Esophagus squamous epithelium (tissue), 5 donors: ENCODE data around the gene PALM. TPM values are rescaled to one million over a fixed set of nuclear protein-coding genes. Genes with fewer than 3 reads are reported as not detected.
A peak's percentile ranks its signal among the peaks of the same experiment; 100 is the strongest.

Source experiments
- DNase-seq: peaks from one replicate; lab custom pipeline; 2025; lab: John Stamatoyannopoulos, UW
- H3K27ac ChIP-seq, 4 donors: fragments of 200-600 bp; sonication (generic); one replicate each; pipeline ENCODE4 v1.5.1; 2016 to 2019; ENCODE audit warnings: mild to moderate bottlenecking in 1 of 4
- H3K27me3 ChIP-seq, 4 donors: fragments of 200-600 bp; sonication (generic); 1 replicate in 3 of 4; 2 replicates in 1 of 4; pipeline versions ENCODE4 v1.5.1 to v1.6.0; 2017 to 2021; ENCODE audit warnings: antibody characterized with exemption in 1 of 4
- H3K36me3 ChIP-seq, 3 donors: fragments of 200-600 bp; sonication (generic); one replicate each; pipeline ENCODE4 v1.5.1; 2016 to 2019
- H3K4me1 ChIP-seq, 3 donors: fragments of 200-600 bp; sonication (generic); one replicate each; pipeline ENCODE4 v1.5.1; 2017 to 2019
- H3K4me3 ChIP-seq, 4 donors: fragments of 200-600 bp; sonication (generic); 1 replicate in 3 of 4; 2 replicates in 1 of 4; pipeline ENCODE4 v1.5.1; 2016 to 2019; ENCODE audit warnings: mild to moderate bottlenecking in 2 of 4, moderate library complexity in 1 of 4
- H3K9me3 ChIP-seq, 3 donors: fragments of 200-600 bp; sonication (generic); one replicate each; pipeline ENCODE4 v1.5.1; 2016 to 2019
- CTCF ChIP-seq, 6 experiments: fragments of 450-650 bp in 4 of 6; fragments of 200-600 bp in 2 of 6; sonication (generic) in 2 of 6; IDR thresholded peaks; one replicate each; pipeline ENCODE4 v1.5.1; 2016 to 2019; ENCODE audit warnings: antibody characterized with exemption in 6 of 6, mild to moderate bottlenecking in 4 of 6, moderate library complexity in 4 of 6
- POLR2A ChIP-seq, 4 donors: fragments of 450-650 bp; IDR thresholded peaks; one replicate each; pipeline ENCODE4 v1.6.1; 2017; ENCODE audit warnings: antibody characterized with exemption in 4 of 4, mild to moderate bottlenecking in 4 of 4, moderate library complexity in 3 of 4
- WGBS, 2 donors: methylation state at CpG; one replicate each; pipeline ENCODE4 v1.1.5; 2018; 5-methylcytosine and 5-hydroxymethylcytosine counted together
- intact Hi-C: fragments of 100-400 bp; cut with DNase I; formaldehyde crosslinking; loops from one replicate; pipeline ENCODE4 v1.15.0; 2022
- total RNA-seq, 4 donors: library from RNA; depleted of rRNA; stranded (reverse); fragments of >200 nt; gene quantifications; one replicate each; pipeline ENCODE4 v1.1.0, GENCODE V29; 2016
- donor health status: DM: yes; HTN: yes; CAD: no.

The PALM gene
- total RNA-seq, 4 donors from 2014 or later: 2.6 to 19.3 (median 6.5) TPM

- DNase-seq: no peak
- Histone ChIP-seq H3K27ac (peak overlapping the region; percentile 68 to 87 (median 81)), H3K9me3 (no peaks in the 10 kb centered on the region), H3K27me3 (peaks cover 0 to 8% (median 0%) of the 10 kb centered on the region in 4 donors), H3K4me1 (peaks cover 15 to 44% (median 19%) of the 10 kb centered on the region in 3 donors), H3K36me3 (no peaks in the 10 kb centered on the region), H3K4me3 (peak overlapping the region in 3 of 4 donors; percentile 3 to 37 (median 13))
- whole genome bisulfite sequencing, 2 donors: 31 to 45% methylated on average over 22 to 23 of the region's 36 CpGs
- TF ChIP-seq POLR2A (IDR thresholded peaks at IDR 0.05) (no peak), CTCF (IDR thresholded peaks at IDR 0.05) (peak in 1 of 6 experiments; percentile 4)
- intact Hi-C loops: loop anchor here (10.0 kb wide), 1 partner anchor 76 kb away; the partner anchor contains the start of genes CFD and ELANE
Measured at GRCh38 chr19:778910-779653, 70.3 kb downstream of the PALM start.

DNA sequence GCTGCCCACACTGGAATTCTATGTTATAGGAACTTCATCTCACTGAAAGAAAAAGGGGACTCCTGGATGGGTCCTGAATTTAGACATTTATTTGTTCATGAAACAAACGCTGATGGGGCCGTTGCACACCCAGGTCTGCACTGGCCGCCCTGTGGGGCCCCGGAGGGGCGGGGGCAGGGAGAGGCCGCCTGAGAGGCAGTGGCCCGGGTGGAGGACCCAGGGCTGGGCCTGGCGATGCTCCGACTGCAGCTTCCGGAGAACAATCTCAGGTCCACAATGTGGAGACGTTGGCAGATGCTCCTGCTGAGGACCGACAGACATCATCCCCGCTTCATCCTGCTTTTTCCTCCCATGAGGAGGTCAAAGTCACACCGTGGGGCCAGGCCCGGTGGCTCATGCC lies 72.2 kb downstream of the PALM start:
- Histone ChIP-seq H3K27me3 (peaks cover 0 to 8% (median 0%) of the 10 kb centered on the region in 4 donors), H3K4me1 (peaks cover 15 to 53% (median 20%) of the 10 kb centered on the region in 3 donors), H3K27ac (no peak overlapping the region), H3K4me3 (no peak overlapping the region), H3K36me3 (no peaks in the 10 kb centered on the region), H3K9me3 (no peaks in the 10 kb centered on the region)
- intact Hi-C loops: no loop called here
- WGBS, 2 donors: 100% methylated on average over 1 of the region's 15 CpGs; no CpG with 5 or more reads in 1 of the 2 donors
- no peak for TF ChIP-seq POLR2A (IDR thresholded peaks at IDR 0.05)
- no peak for TF ChIP-seq CTCF (IDR thresholded peaks at IDR 0.05)
- DNase-seq: no peak

GRCh38 chr19:781800-782184 lies 73.1 kb downstream of the PALM start:
- Histone ChIP-seq H3K36me3 (no peaks in the 10 kb centered on the region), H3K4me1 (peaks cover 15 to 53% (median 20%) of the 10 kb centered on the region in 3 donors), H3K4me3 (peak overlapping the region in 1 of 4 donors; percentile 45), H3K9me3 (no peaks in the 10 kb centered on the region), H3K27ac (peak overlapping the region in 3 of 4 donors; percentile 11 to 68 (median 67)), H3K27me3 (peaks cover 0 to 8% (median 0%) of the 10 kb centered on the region in 4 donors)
- intact Hi-C loops: no loop called here
- TF ChIP-seq CTCF (IDR thresholded peaks at IDR 0.05) (no peak), POLR2A (IDR thresholded peaks at IDR 0.05) (no peak)
- 83 to 98% methylated on average over 13 to 14 of the region's 19 CpGs for WGBS, 2 donors
- DNase-seq: no peak

DNA sequence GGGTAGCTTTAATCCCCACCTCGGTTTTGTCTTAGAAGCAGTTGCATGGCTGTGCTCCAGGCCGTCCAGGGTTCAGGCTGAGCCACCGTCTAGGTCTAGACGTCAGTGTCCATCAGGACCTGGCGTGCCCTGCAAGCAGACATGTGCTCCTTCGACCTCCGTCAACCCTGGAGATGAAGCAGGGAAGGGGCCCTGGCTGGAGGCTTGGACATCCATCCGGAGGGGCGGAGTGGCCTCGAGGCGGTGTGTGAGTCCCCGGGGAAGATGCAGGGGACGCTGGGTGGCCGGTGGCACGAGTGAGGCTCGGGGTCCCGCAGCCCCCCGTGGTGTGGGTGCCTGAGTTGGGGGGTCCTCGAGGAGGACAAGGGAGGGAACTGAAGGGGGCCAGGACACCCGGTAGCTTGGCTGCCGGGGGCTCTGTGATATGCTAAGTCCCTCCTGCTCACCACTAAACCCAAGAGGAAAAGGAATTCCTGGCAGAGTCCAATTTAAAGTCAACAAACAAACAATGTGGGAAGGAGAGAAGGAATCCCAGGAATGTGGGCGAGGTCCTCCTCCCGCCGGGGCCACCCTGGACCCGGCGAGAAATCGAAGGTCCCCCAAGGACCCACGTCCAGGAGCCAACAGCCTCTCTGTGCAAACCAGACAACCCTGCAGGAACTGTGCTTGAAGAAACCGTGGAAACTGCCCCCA lies 73.6 kb downstream of the PALM start:
- TF ChIP-seq CTCF (IDR thresholded peaks at IDR 0.05): no peak
- TF ChIP-seq POLR2A (IDR thresholded peaks at IDR 0.05): no peak

More for the DNA sequence above, 73.6 kb downstream of the PALM start:
- H3K4me1 ChIP-seq: peaks cover 15 to 53% (median 20%) of the 10 kb centered on the region in 3 donors
- intact Hi-C loops: no loop called here
- peaks cover 0 to 8% (median 0%) of the 10 kb centered on the region in 4 donors for H3K27me3 ChIP-seq
- no peak for DNase-seq
- peak overlapping the region in 3 of 4 donors; percentile 6 to 45 (median 19) for H3K4me3 ChIP-seq
- no peaks in the 10 kb centered on the region for H3K9me3 ChIP-seq
- WGBS, 2 donors: 26 to 33% methylated on average over 11 to 24 of the region's 29 CpGs
- H3K36me3 ChIP-seq: no peaks in the 10 kb centered on the region
- H3K27ac ChIP-seq: peak overlapping the region; percentile 11 to 68 (median 56)
